Large intestine (tissue), 3 donors: Measurements from ENCODE around the gene POLQ. TPM values are rescaled to one million over a fixed set of nuclear protein-coding genes. Genes with fewer than 3 reads are reported as not detected.
"Not testable (repeated sequence)": the region's sequence is repeated elsewhere in the genome, so short reads cannot be mapped to it uniquely, and the experiment has no call there.

Source experiments
- DNase-seq, 2 donors: peaks; one replicate each; pipeline versions ENCODE4 v3.0.0 to v3.0.0-alpha.2; 2013
- H3K27ac ChIP-seq: one replicate; pipeline ENCODE4 v1.5.1; 2013; ENCODE audit warnings: low read length
- H3K27me3 ChIP-seq: 2 replicates; pipeline ENCODE4 v1.6.1; 2013; ENCODE audit warnings: low read length; ENCODE audit not compliant: control insufficient read depth, insufficient read depth
- H3K36me3 ChIP-seq: 2 replicates; pipeline ENCODE4 v1.6.1; 2013; ENCODE audit warnings: low read length; ENCODE audit not compliant: control insufficient read depth, insufficient read depth
- H3K4me1 ChIP-seq: one replicate; pipeline ENCODE4 v1.6.1; 2013; ENCODE audit warnings: low read length; ENCODE audit not compliant: control insufficient read depth, insufficient read depth
- H3K4me3 ChIP-seq: one replicate; pipeline ENCODE4 v1.5.1; 2013; ENCODE audit warnings: low read length
- H3K9me3 ChIP-seq: one replicate; pipeline ENCODE4 v1.6.1; 2013; ENCODE audit warnings: mild to moderate bottlenecking, low read depth, low read length, moderate library complexity; ENCODE audit not compliant: control insufficient read depth
- whole genome bisulfite sequencing: methylation state at CpG from one replicate; pipeline ENCODE4 v1.1.5; 2013; ENCODE audit warnings: low lambda C conversion rate; ENCODE audit not compliant: insufficient coverage; 5-methylcytosine and 5-hydroxymethylcytosine counted together
- polyA plus RNA-seq: library from polyadenylated mRNA; unstranded; fragments of 120-200 nt; gene quantifications from one replicate; pipeline ENCODE4 v1.2.1, GENCODE V29; 2013

POLQ gene
- polyA plus RNA-seq, 1 donor: 4.0 TPM

- no peak overlapping the region for H3K4me3 ChIP-seq
- peak; percentile 60 to 84 for DNase-seq
- no peak overlapping the region for H3K27ac ChIP-seq
- H3K27me3 ChIP-seq: no peaks in the 10 kb centered on the region
- no peaks in the 10 kb centered on the region for H3K9me3 ChIP-seq
- no peaks in the 10 kb centered on the region for H3K36me3 ChIP-seq
- H3K4me1 ChIP-seq: no peaks in the 10 kb centered on the region
- 90% methylated on average over 2 of the region's 5 CpGs for WGBS
These were observed 113.9 kb downstream of the POLQ start for GRCh38 chr3:121431726-121432517.

GRCh38 chr3:121430664-121431215 is 115.0 kb downstream of the POLQ start:
- no peaks in the 10 kb centered on the region for H3K36me3 ChIP-seq
- H3K27me3 ChIP-seq: no peaks in the 10 kb centered on the region
- H3K27ac ChIP-seq: no peak overlapping the region
- DNase-seq: no peak
- no peaks in the 10 kb centered on the region for H3K4me1 ChIP-seq
- no peak overlapping the region for H3K4me3 ChIP-seq
- no peaks in the 10 kb centered on the region for H3K9me3 ChIP-seq

- Histone ChIP-seq H3K36me3 (no peaks in the 10 kb centered on the region), H3K4me3 (no peak overlapping the region), H3K4me1 (no peaks in the 10 kb centered on the region), H3K27me3 (no peaks in the 10 kb centered on the region), H3K9me3 (no peaks in the 10 kb centered on the region), H3K27ac (no peak overlapping the region)
- no peak for DNase-seq
These were observed 121.2 kb downstream of the POLQ start for GRCh38 chr3:121424549-121424948.

- H3K4me3 ChIP-seq: no peak overlapping the region
- no peaks in the 10 kb centered on the region for H3K36me3 ChIP-seq
- no peaks in the 10 kb centered on the region for H3K9me3 ChIP-seq
- DNase-seq: no peak
- WGBS: no CpG with 5 or more reads among the region's 6 CpGs
- H3K4me1 ChIP-seq: no peaks in the 10 kb centered on the region
- H3K27ac ChIP-seq: no peak overlapping the region
- no peaks in the 10 kb centered on the region for H3K27me3 ChIP-seq
These were observed 127.6 kb downstream of the POLQ start for GRCh38 chr3:121418182-121418581.

GRCh38 chr3:121414924-121415323 is 130.9 kb downstream of the POLQ start:
- Histone ChIP-seq H3K4me1 (no peaks in the 10 kb centered on the region), H3K4me3 (no peak overlapping the region), H3K9me3 (no peaks in the 10 kb centered on the region), H3K27me3 (no peaks in the 10 kb centered on the region), H3K27ac (no peak overlapping the region), H3K36me3 (no peaks in the 10 kb centered on the region)
- WGBS: no CpG with 5 or more reads among the region's 2 CpGs
- DNase-seq: no peak

- no peaks in the 10 kb centered on the region for H3K27me3 ChIP-seq
- no peak overlapping the region for H3K4me3 ChIP-seq
- DNase-seq: no peak
- H3K9me3 ChIP-seq: no peaks in the 10 kb centered on the region
- no peak overlapping the region for H3K27ac ChIP-seq
- H3K4me1 ChIP-seq: no peaks in the 10 kb centered on the region
- WGBS: 80% methylated on average over 1 of the region's 1 CpG
- H3K36me3 ChIP-seq: no peaks in the 10 kb centered on the region
These were observed 134.3 kb downstream of the POLQ start for GRCh38 chr3:121411523-121411922.

- no peak overlapping the region for H3K27ac ChIP-seq
- no peak for DNase-seq
- no peaks in the 10 kb centered on the region for H3K9me3 ChIP-seq
- no peaks in the 10 kb centered on the region for H3K36me3 ChIP-seq
- H3K4me1 ChIP-seq: no peaks in the 10 kb centered on the region
- peaks cover 2% of the 10 kb centered on the region for H3K27me3 ChIP-seq
- 80% methylated on average over 1 of the region's 1 CpG for WGBS
- no peak overlapping the region for H3K4me3 ChIP-seq
These were observed 140.2 kb downstream of the POLQ start for GRCh38 chr3:121405631-121406030.

- Histone ChIP-seq H3K4me3 (no peak overlapping the region), H3K27ac (no peak overlapping the region), H3K9me3 (no peaks in the 10 kb centered on the region), H3K36me3 (no peaks in the 10 kb centered on the region), H3K27me3 (peaks cover 2% of the 10 kb centered on the region), H3K4me1 (no peaks in the 10 kb centered on the region)
- no peak for DNase-seq
These were observed 146.0 kb downstream of the POLQ start for GRCh38 chr3:121399820-121400219.

- not testable (repeated sequence) for DNase-seq, H3K4me1 ChIP-seq, H3K9me3 ChIP-seq, H3K27ac ChIP-seq, H3K36me3 ChIP-seq, H3K27me3 ChIP-seq, H3K4me3 ChIP-seq
- 98% methylated on average over 4 of the region's 8 CpGs for WGBS
These were observed 147.7 kb downstream of the POLQ start for GRCh38 chr3:121398051-121398450.

- H3K27ac ChIP-seq, H3K9me3 ChIP-seq, H3K4me1 ChIP-seq, DNase-seq, H3K36me3 ChIP-seq, H3K27me3 ChIP-seq, H3K4me3 ChIP-seq: not testable (repeated sequence)
- WGBS: no CpG with 5 or more reads among the region's 1 CpG
These were observed 149.8 kb downstream of the POLQ start for GRCh38 chr3:121395967-121396366.

GRCh38 chr3:121388308-121388707 is 157.5 kb downstream of the POLQ start:
- H3K4me3 ChIP-seq, H3K36me3 ChIP-seq, DNase-seq, H3K27ac ChIP-seq, H3K9me3 ChIP-seq, H3K27me3 ChIP-seq, H3K4me1 ChIP-seq: not testable (repeated sequence)
- no CpG with 5 or more reads among the region's 3 CpGs for WGBS
